ENCODE measurements around the gene LIPH.

- no peak for TF ChIP-seq CTCF (IDR thresholded peaks at IDR 0.05)
- TF ChIP-seq POLR2AphosphoS5 (IDR thresholded peaks at IDR 0.05): no peak
These were observed 43.9 kb downstream of the LIPH start for GRCh38 chr3:185508335-185508991.

All from transverse colon (tissue), 4 donors.